ENCODE measurements around the gene RTN4. TPM values are rescaled to one million over a fixed set of nuclear protein-coding genes. Genes with fewer than 3 reads are reported as not detected.
A peak's percentile ranks its signal among the peaks of the same experiment; 100 is the strongest.
"Not testable (repeated sequence)": the region's sequence is repeated elsewhere in the genome, so short reads cannot be mapped to it uniquely, and the experiment has no call there.

Gene RTN4
- total RNA-seq, 2 experiments from 2014 or later: 96.7 to 97.5 TPM

- POLR2A ChIA-PET: no interaction called here
Observed at GRCh38 chr2:55061523-55062344, 11.5 kb upstream of the RTN4 start.

GRCh38 chr2:55059793-55060192 lies 9.5 kb upstream of the RTN4 start:
- no peak for DNase-seq
- Mint-ChIP-seq H3K9me3 (no peaks in the 10 kb centered on the region), H3K4me1 (ENCODE audit: low read depth) (peaks cover 6% of the 10 kb centered on the region), H3K27ac (no peak overlapping the region), H3K4me3 (no peak overlapping the region), H3K36me3 (no peaks in the 10 kb centered on the region), H3K27me3 (no peaks in the 10 kb centered on the region)
- intact Hi-C loops (cut with micrococcal nuclease): loop anchor here (10.0 kb wide), 1 partner anchor 635 kb away; the partner anchor contains the start of gene PNPT1
- POLR2A ChIA-PET: no interaction called here
- CTCF ChIA-PET: no interaction called here

More at GRCh38 chr2:55061523-55062344, 11.5 kb upstream of the RTN4 start:
- H3K4me1 Mint-ChIP-seq (ENCODE audit: low read depth): peaks cover 3% of the 10 kb centered on the region
- H3K27me3 Mint-ChIP-seq: no peaks in the 10 kb centered on the region
- no peaks in the 10 kb centered on the region for H3K36me3 Mint-ChIP-seq
- no peak for DNase-seq
- no peak overlapping the region for H3K4me3 Mint-ChIP-seq
- CTCF ChIA-PET: no interaction called here
- intact Hi-C loops (cut with micrococcal nuclease): no loop called here
- no peaks in the 10 kb centered on the region for H3K9me3 Mint-ChIP-seq
- no peak overlapping the region for H3K27ac Mint-ChIP-seq

GRCh38 chr2:55057474-55057873 lies 7.2 kb upstream of the RTN4 start:
- CTCF ChIA-PET: interaction anchor here (1.5 kb wide), 1 partner anchor 8 kb away, joined by 3 read pairs; no protein-coding TSS in a partner anchor
- no peak for DNase-seq
- Mint-ChIP-seq H3K36me3 (no peaks in the 10 kb centered on the region), H3K9me3 (no peaks in the 10 kb centered on the region), H3K4me1 (ENCODE audit: low read depth) (peaks cover 18% of the 10 kb centered on the region), H3K27me3 (no peaks in the 10 kb centered on the region), H3K27ac (no peak overlapping the region), H3K4me3 (no peak overlapping the region)
- POLR2A ChIA-PET: interaction anchor here (1.4 kb wide), 1 partner anchor 9 kb away, joined by 3 read pairs; no protein-coding TSS in a partner anchor
- intact Hi-C loops (cut with micrococcal nuclease): loop anchor here (10.0 kb wide), 1 partner anchor 637 kb away; the partner anchor contains the start of gene PNPT1

GRCh38 chr2:55056024-55056521 lies 5.8 kb upstream of the RTN4 start:
- Mint-ChIP-seq H3K27ac (no peak overlapping the region), H3K36me3 (no peaks in the 10 kb centered on the region), H3K4me1 (ENCODE audit: low read depth) (peaks cover 29% of the 10 kb centered on the region), H3K27me3 (no peaks in the 10 kb centered on the region), H3K4me3 (no peak overlapping the region), H3K9me3 (no peaks in the 10 kb centered on the region)
- DNase-seq: no peak
- ChIA-PET POLR2A (no interaction called here), CTCF (no interaction called here)
- intact Hi-C loops (cut with micrococcal nuclease): loop anchor here (10.0 kb wide), 1 partner anchor 639 kb away; the partner anchor contains the start of gene PNPT1

GRCh38 chr2:55054106-55054875 lies 4.0 kb upstream of the RTN4 start:
- peaks cover 33% of the 10 kb centered on the region for H3K4me1 Mint-ChIP-seq (ENCODE audit: low read depth)
- no peak overlapping the region for H3K4me3 Mint-ChIP-seq
- intact Hi-C loops (cut with micrococcal nuclease): loop anchor here (5.0 to 10.0 kb wide), 6 partner anchors 38 to 1082 kb away; partner anchors contain the start of genes ACYP2, PNPT1 and PSME4
- POLR2A ChIA-PET: interaction anchor here (1.4 kb wide), 1 partner anchor 28 kb away, joined by 4 read pairs; no protein-coding TSS in a partner anchor
- no peak overlapping the region for H3K27ac Mint-ChIP-seq
- no peaks in the 10 kb centered on the region for H3K9me3 Mint-ChIP-seq
- no peaks in the 10 kb centered on the region for H3K27me3 Mint-ChIP-seq
- CTCF ChIA-PET: interaction anchor here (0.8 to 1.4 kb wide), 3 partner anchors 29 to 215 kb away, joined by 3 read pairs; no protein-coding TSS in a partner anchor
- DNase-seq: peak; percentile 35
- peaks cover 4% of the 10 kb centered on the region for H3K36me3 Mint-ChIP-seq

- peaks cover 33% of the 10 kb centered on the region for H3K4me1 Mint-ChIP-seq (ENCODE audit: low read depth)
- not testable (repeated sequence) for DNase-seq, H3K27me3 Mint-ChIP-seq, H3K4me3 Mint-ChIP-seq, H3K27ac Mint-ChIP-seq, H3K9me3 Mint-ChIP-seq, H3K36me3 Mint-ChIP-seq
- ChIA-PET CTCF (interaction anchor here (0.5 to 1.4 kb wide), 5 partner anchors 10 to 214 kb away, joined by 3 to 4 read pairs (median 3); no protein-coding TSS in a partner anchor), POLR2A (interaction anchor here (1.4 kb wide), 1 partner anchor 27 kb away, joined by 4 read pairs; no protein-coding TSS in a partner anchor)
- intact Hi-C loops (cut with micrococcal nuclease): loop anchor here (5.0 to 10.0 kb wide), 6 partner anchors 39 to 1081 kb away; partner anchors contain the start of genes ACYP2, PNPT1 and PSME4
Observed at GRCh38 chr2:55053225-55053624, 3.0 kb upstream of the RTN4 start.

- Mint-ChIP-seq H3K4me3 (peak overlapping the region; percentile 6), H3K9me3 (no peaks in the 10 kb centered on the region), H3K4me1 (ENCODE audit: low read depth) (peaks cover 40% of the 10 kb centered on the region), H3K36me3 (peaks cover 9% of the 10 kb centered on the region), H3K27me3 (no peaks in the 10 kb centered on the region), H3K27ac (no peak overlapping the region)
- ChIA-PET POLR2A (no interaction called here), CTCF (interaction anchor here (0.6 to 4.4 kb wide), 6 partner anchors 27 to 1058 kb away, joined by 3 to 24 read pairs (median 4); no protein-coding TSS in a partner anchor)
- intact Hi-C loops (cut with micrococcal nuclease): loop anchor here (5.0 to 10.0 kb wide), 6 partner anchors 40 to 1080 kb away; partner anchors contain the start of genes ACYP2, PNPT1 and PSME4
- DNase-seq: no peak
Observed at GRCh38 chr2:55052129-55053061, 2.1 kb upstream of the RTN4 start.

GRCh38 chr2:55051026-55051866 lies 995 bp upstream of the RTN4 start:
- H3K9me3 Mint-ChIP-seq: no peaks in the 10 kb centered on the region
- intact Hi-C loops (cut with micrococcal nuclease): loop anchor here (2.0 to 10.0 kb wide), 9 partner anchors 41 to 1079 kb away; partner anchors contain the start of genes ACYP2, PNPT1 and PSME4
- peak overlapping the region; percentile 98 for H3K27ac Mint-ChIP-seq
- peak; percentile 60 for DNase-seq
- POLR2A ChIA-PET: interaction anchor here (0.7 to 2.4 kb wide), 6 partner anchors 19 to 181 kb away, joined by 3 to 15 read pairs (median 6); partner anchors contain the start of genes CLHC1 and RPS27A
- H3K4me3 Mint-ChIP-seq: peak overlapping the region; percentile 96
- peaks cover 50% of the 10 kb centered on the region for H3K4me1 Mint-ChIP-seq (ENCODE audit: low read depth)
- no peaks in the 10 kb centered on the region for H3K27me3 Mint-ChIP-seq
- peaks cover 9% of the 10 kb centered on the region for H3K36me3 Mint-ChIP-seq
- CTCF ChIA-PET: interaction anchor here (0.6 to 4.4 kb wide), 12 partner anchors 11 to 478 kb away, joined by 3 to 24 read pairs (median 4); no protein-coding TSS in a partner anchor

- Mint-ChIP-seq H3K27ac (no peak overlapping the region), H3K4me1 (ENCODE audit: low read depth) (peaks cover 59% of the 10 kb centered on the region), H3K9me3 (no peaks in the 10 kb centered on the region), H3K4me3 (peak overlapping the region; percentile 96), H3K36me3 (peaks cover 9% of the 10 kb centered on the region), H3K27me3 (no peaks in the 10 kb centered on the region)
- ChIA-PET POLR2A (interaction anchor here (0.9 to 2.4 kb wide), 5 partner anchors 24 to 183 kb away, joined by 5 to 15 read pairs (median 7); partner anchors contain the start of genes CLHC1 and RPS27A), CTCF (interaction anchor here (0.8 to 4.4 kb wide), 10 partner anchors 9 to 525 kb away, joined by 3 to 24 read pairs (median 7); no protein-coding TSS in a partner anchor)
- DNase-seq: no peak
- intact Hi-C loops (cut with micrococcal nuclease): loop anchor here (1.0 to 10.0 kb wide), 18 partner anchors 24 to 1077 kb away; partner anchors contain the start of genes ACYP2, CFAP36, CLHC1 and EML6
Observed at GRCh38 chr2:55049821-55050099, 491 bp downstream of the RTN4 start.
